HG03342 (cell line): Measurements from ENCODE around the gene TTC12.
"Not testable (repeated sequence)": the region's sequence is repeated elsewhere in the genome, so short reads cannot be mapped to it uniquely, and the experiment has no call there.

ENCODE experiments used
- ATAC-seq: cut with Tn5 transposase; IDR thresholded peaks from one replicate; pipeline ENCODE4 v1.9.1; 2021; ENCODE audit warnings: mild to moderate bottlenecking, moderate library complexity; ENCODE audit not compliant: unreplicated experiment

The TTC12 gene

DNA sequence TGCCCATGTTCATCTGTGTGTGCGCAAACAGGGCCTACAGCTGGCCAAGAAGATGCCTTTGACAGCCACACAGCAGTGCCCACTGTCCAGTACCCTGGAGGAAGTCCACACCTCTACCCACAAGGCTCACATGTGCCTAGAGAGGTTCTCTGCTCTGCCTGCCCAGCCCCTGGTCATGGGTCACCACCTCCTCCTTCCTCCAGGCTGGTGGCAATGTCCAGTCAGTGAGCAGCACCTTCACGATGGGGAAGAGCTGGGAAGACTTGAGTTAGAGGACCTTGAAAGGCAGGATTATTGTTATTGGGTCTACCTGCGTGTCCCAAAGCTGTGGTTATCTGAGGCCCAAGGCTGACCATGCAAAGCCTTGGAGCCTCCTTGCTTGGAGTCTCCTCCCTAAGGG is 28.4 kb upstream of the TTC12 start:
- no peak for ATAC-seq

DNA sequence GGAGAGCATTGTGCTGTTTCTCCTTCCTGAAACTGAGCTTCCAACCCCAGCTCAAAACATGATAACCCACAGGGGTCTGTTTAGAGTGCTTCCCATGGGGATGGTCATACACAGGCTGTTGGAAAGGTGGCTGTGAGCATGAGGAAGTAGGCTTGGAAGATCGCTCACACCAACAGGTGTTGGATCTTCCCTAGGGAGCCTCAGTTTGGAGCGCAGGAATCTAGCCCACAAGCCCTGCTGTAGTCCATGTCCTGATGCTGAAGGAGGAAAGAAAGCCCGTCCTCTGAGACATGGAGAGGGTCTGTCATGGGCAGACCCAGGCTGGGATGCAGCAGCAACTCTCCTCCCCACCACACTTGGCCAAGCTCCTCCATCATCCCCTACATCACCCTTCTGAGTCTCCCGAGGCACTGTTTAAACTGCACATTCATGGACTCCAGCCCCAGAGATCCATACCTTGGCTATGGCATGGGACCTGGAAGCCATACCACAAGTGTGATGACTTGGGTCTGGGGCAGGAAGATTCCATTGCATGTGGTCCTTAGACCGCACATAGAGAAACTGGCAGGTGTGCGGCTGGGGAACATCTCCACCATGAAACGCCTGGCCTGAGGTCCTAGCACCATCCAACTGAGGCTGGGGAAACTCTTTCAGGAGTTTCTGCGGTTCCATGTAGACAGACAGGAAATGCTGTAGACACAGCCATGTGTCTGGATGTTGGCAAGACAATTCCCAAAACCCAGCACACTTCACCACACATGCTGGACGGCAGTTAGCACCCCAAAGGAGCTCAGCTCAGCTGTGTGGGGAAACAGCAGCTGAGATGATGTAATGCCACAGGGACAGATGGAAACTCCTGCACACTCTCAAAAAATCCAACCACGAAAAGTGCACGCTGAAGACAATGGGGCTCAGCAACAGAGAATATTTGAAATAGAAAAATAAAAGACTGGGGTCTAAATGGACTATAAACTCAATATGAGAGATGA is 27.6 kb upstream of the TTC12 start:
- ATAC-seq, result no peak

DNA sequence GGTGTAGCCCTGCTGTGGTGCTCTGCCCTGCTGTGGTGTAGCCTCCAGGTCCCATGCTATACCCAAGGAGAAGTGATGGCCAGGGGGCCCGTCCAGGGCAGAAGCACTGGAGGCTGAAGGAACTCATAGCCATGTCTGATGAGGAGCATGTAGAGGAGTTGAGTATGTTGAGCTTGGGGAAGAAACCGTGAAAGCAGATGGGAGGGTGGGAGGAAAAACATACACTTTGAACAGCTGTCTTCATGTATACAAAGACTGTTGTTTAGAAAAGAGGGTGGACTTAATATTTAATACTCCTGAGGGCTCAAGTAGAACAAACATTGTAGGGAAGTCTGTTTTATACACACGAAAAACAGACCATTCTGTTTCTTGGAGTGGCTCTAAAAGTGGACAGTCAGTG is 26.6 kb upstream of the TTC12 start:
- ATAC-seq, result no peak

DNA sequence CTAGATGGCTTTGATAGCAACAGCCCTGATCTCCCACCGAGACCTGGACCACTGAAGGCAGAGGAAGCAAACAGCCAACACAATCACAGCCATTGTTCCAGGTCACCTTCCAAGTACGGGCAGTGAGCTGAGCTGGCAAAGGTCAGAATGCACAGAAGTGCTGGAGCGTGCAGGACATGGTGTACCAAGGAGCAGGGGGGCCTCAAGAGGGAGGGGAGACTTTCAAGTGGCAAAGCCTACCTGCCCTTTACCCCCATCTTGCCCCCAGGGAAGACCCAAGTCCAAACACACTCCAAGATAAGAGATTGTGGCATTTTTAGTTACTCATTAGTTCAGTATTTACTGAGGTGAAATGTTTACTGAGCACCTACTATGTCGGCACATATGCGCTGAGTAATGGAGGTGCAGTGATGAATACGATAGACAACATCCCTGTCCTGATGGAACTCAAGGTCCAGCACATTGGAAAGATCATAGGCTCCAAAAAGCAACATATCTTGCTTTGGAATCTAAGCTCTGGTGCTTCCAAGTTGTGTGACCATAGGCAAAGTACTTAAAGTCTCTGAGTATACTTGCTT is 26.0 kb upstream of the TTC12 start:
- ATAC-seq, result no peak

DNA sequence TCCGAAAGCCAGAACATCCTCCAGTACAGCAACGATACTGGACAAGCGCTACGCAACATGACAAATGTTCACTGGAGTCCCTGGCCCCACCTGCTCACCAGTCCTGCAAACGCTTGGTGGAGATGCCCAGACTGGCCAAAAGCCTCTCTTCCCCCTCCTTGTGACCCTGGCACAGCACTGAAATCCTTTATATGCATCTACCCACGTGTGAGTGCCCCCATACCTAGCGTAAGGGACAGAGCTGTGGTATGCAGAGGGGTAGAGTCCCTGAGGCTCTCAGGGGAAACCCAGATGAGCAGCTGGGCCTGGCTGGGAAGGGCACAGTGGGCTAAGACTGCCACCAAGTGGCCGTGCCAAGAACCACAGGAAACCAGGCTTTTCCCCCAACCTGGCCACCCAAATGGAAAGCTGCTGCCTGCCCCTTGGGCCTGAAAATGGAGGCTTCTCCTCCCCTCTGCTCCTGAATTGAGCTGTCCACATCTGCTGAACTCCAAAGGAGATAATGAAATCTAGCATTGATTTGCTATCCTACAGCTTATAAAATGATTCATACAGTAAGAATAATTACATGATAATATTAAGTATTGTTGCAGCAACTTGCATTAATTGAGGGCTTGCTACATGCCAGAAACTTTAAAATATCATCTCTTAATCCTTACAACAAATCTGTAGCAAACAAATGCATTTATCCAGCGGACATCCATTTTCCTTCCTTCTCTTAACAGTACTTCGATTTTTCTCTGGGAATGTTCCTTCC is 24.8 kb upstream of the TTC12 start:
- ATAC-seq, result peak; percentile 92

DNA sequence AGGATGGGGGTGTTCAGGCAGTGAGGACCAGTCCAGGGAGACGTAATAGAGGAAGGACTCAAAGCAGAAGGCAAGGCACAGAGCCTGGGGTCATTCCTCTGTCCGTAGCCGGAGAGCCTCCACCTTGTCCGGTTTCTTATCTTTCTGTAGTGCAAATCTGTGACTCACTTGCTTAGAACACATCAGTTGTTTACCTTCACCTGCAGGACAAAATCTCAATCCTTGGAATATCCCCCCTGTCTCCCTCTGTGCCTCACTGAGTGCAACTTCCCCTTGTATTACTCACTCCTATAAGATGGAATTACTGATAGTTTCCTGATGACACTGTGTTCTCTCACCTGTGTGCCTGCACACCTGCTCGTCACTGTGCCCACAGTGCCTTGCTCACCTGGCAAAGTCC is 20.4 kb upstream of the TTC12 start:
- ATAC-seq, result no peak

DNA sequence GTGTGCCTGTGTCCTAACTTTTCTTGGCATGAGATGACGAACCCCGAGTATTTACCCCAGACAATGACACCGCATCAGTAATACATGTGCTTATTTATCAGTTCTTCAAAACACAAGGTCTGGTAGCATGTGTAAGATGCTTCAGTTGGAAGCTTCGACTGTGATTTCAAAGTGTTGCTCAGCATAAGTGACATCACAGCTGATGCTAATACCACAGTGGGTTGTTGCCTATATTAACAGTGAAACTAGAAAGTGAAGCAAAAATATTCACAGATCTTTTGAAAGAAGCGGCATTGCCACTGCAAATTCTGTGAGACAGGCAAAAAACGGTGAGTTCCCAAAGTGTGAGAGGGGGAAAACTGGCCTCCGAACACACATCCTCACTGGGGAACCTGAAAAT is 18.4 kb upstream of the TTC12 start:
- no peak for ATAC-seq

DNA sequence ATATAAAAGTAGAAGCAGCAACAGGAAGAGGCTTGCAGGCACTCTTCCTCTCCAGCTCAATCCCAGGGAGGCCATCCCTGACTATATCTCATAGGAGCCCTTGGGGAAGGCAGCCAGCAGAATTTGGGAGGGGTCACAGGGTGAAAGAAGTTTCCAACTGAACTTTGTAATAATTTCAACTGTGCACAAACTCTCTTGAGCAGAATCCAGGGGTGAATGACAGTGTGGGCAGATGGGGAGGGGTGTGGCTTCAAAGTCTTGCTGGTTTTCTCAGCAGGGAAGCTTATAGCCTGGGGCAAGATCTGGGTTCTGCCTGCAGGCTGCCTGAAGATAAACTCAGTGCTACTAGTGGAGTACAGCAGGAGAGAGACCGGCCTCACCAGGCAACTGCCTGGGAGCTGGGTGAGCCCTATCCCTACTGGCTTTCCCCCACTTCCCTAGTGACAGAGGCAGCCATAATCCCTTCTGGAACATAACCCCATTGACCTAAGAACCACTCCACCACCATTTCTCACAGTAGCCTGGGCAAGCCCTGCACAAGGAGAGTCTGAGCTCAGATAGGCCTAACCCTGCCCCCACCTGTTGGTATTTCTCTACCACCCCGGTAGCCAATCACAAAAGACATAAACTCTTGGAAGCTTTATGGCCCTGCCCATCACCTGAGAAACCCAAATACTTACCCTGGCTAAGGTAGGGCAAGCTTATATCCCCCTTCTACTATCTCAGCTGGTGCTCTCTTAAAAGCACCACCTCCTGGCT is 17.8 kb upstream of the TTC12 start:
- no peak for ATAC-seq

DNA sequence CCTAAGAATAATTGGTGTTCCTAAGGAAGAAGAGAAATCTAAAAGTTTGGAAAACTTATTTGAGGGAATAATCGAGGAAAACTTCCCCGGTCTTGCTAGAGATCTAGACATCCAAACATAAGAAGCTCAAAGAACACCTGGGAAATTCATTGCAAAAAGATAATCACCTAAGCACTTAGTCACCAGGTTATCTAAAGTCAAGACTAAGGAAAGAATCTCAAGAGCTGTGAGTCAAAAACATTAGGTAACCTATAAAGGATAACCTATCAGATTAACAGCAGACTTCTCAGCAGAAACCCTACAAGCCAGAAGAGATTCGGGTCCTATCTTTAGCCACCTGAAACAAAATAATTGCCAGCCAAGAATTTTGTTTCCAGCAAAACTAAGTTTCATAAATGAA is 15.9 kb upstream of the TTC12 start:
- ATAC-seq, result not testable (repeated sequence)

DNA sequence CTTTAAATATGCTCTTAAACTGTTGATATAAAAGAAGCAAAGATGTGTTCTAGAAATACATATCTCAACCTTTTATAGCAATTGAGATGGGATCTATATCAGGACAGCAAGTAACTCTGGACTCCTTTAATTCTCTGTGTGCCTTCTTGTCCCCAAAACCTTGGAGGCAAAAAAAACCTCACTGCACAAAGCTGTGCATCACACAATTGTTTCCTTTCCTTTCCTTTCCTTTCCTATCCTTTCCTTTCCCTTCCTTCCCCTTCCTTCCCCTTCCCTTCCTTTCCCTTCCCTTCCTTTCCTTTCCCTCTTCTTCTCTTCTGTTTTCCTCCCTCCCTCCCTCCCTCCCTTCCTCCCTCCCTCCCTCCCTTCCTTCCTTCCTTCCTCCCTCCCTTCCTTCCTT is 9.5 kb upstream of the TTC12 start:
- no peak for ATAC-seq

DNA sequence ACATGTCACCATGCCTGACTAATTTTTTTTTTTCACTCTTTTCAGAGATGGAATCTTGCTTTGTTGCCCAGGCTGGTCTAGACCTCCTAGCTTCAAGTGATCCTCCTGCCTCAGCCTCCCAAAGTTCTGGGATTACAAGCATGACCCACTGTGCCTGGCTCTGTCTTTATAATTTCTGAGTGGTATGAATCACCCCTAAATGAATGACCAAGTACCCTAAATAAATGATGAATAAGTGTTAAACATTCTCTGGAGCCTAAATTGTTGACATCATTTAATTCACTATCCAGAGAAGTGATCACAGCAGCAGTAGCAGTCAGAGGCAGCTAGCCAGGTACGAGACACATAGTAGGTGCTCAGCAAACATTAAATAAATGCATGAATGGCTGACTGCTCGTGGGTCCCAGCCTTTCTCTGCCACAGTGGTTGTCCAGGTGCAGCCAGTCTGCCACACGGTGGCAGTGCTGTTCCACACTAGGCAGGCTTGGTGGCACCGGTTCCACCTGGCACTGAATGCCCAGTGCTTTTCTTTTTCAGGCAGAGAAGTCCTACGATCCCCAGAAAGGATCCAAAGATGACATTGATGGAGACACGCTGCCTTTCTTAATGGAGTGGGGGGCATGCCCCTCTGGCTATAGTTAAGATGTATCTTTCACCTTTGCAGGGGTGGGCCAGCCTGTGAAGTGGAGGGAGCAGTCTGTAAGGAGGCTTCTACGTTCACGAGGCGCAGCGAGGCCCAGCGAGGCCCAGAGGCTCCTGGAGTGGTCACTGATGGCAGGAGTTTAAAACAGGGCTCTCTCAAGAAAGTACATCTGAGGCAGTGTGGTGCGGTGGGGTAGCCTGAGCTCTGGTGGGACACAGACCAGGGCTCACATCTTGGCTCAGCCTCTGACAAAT is 8.7 kb upstream of the TTC12 start:
- no peak for ATAC-seq

DNA sequence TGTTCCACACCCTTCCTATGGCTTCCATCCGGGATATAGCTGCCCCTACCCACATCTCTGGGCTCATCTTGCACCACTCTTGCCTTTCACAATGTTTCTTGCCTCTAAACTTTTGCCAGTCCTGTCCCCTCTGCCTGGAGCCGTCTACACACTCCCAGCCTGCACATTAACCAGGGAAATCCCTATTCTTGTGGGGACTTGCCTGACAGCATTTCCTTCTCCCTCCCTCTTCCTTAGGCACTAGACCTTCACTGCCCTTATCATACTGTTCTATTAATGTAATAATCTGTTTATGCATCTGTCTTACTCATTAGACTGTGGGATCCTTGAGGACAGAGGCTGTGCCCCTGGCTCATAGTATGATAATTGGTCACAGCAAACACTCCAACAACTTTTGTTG is 5.8 kb upstream of the TTC12 start:
- no peak for ATAC-seq

DNA sequence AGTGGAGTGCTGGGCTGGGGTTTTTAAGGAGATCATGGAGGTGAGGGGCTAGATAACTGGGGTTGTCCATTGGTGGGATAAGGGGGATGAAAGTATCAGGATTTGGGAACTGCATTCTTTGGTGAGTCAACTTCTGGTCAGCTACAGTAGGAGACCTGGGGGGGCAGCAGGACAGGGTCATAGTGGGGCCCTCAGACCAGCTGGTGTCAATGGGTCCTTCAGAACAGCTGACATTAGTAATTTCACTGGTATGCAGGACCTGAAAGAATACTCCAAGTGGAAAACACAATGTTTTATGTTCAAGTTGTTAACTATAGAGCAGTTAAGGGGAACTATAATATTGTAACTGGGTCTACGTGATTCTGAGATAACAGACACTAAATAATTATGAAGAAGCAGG is 2.8 kb upstream of the TTC12 start:
- no peak for ATAC-seq

DNA sequence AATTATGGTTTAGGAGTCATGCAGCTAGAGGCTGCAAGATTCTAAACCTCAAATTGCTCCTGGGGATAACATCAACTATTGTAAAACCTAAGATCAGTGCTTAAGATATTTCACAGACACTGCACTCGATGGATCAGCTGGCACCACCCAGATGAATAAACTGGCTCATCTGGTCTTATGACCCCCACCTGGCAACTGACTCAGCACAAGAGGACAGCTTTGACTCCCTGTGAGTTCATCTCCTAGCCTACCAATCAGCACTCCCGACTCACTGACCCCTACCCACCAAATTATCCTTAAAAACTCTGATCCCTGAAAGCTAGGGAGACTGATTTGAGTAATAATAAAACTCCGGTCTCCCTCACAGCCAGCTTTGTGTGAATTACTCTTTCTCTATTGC is 782 bp upstream of the TTC12 start:
- ATAC-seq, result no peak

DNA sequence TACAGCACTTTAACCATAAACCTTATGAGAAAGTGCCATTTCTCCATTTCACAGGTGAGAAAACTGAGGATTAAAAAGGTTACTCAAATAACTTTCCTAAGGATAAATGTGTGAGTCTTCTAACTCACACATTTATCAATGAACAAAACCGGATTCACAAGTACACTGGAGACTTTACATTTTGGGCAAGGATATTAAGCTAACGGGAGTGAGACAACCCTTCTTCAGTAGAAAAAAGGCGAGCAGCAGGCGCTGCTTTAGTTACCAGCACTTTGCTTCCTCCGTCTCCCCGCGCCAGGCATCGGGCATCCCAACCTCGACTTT is 356 bp upstream of the TTC12 start:
- ATAC-seq, result no peak

DNA sequence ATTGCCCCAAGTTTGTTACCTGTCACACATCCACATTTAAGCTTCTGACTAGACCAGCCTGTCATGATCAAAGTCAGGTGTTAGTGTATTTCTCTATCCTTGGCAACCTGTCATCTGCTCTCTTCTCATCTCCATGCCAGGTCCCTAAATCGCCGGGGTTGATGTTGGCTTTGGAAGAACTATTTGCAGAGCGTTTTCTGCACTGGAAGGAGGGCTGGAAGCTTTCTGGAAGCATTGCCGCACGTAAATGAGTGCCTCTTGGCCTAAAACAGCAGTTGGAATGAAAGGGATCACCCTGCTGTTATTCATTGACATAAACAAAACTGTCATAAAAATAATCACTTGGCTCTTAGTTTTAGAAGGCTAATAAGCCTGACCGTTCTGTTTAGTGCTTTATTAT is 1.4 kb downstream of the TTC12 start:
- ATAC-seq, result no peak

DNA sequence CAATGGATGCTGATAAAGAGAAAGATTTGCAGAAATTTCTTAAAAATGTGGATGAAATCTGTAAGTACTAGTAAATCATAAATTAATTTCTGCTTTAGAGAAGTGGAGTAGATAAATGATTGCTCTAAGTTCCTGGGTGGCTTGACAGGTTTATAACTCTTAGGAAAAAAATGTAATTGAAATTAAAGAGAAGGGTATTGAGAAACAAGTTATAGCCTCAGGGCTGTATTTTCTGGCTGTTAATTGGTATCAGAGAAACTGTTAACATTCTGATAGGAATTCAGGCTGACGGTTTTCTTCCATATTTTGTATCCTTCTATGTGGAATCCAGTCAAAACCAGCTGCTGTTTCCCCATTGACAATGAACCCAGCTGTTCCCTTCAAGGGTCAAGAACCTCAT is 1.9 kb downstream of the TTC12 start:
- ATAC-seq, result no peak

DNA sequence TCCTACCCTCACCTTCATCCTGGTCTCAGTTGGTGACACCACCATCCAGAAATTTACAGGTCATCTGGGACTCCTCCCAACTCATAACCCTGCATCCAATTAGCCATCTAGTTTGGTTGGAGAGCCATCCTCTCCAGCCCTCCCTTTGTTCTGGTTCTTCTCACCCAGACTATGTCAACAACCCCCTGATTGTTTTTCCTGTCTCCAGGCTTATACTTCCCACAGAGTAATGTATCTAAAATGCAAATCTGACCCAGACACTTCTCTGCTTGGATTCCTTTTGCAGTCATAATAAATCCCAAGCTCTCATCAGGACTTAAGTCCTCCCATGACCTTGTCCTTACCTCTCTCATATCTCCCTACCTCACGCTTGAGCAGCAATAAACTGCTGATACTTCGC is 3.0 kb downstream of the TTC12 start:
- no peak for ATAC-seq

DNA sequence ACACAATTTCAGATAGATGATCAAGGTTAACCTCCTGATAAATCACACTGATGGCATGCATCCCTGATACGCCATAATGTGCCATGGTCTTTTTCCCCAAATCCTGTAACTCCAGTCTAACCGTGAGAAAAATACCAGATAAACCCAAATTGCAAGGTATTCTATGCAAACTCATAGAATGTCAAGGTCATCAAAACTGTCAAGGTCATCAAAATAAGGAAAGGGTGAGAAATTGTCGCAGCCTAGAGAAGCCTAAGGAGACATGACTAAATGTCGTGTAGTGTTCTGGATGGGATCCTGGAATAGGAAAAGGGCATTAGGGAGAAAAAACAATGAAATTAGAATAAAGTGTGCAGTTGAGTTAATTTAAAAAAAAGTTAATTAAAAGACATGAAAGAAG is 4.7 kb downstream of the TTC12 start:
- ATAC-seq, result no peak

DNA sequence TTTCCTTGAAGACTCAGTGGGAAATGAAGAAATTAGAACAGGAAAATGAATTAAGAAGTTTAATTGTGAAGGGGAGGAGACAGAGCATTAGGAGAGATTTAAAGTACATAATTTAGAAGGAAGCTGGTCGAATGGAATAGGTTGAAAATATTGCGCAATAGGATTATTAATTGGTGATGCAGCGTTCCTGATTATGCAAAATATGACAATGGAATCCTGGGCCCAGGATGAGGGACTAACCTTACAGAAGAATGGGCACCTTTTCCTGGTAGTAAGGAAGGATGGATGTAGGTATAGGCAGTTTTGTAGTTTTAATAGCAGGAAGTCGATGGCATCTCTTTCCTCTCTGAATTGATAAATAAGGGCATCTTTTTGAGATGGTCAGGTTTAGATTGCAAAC is 7.8 kb downstream of the TTC12 start:
- ATAC-seq, result no peak
